Calu3 (cell line): ENCODE measurements around the gene DCAF12. TPM values are rescaled to one million over a fixed set of nuclear protein-coding genes. Genes with fewer than 3 reads are reported as not detected.
"Not testable (repeated sequence)": the region's sequence is repeated elsewhere in the genome, so short reads cannot be mapped to it uniquely, and the experiment has no call there.

ENCODE experiments used
- BruUV-seq: library from RNA; stranded (reverse); fragments of 400-500 nt; replicated peaks from 2 replicates; lab custom pipeline; 2021; lab: Mats Ljungman, UMichigan
- CTCF ChIA-PET: fragments of 300-600 bp; sonication (Branson Sonifier 250); formaldehyde crosslinking; loops from one replicate; lab custom pipeline; 2022; ENCODE audit warnings: antibody characterized with exemption; lab: Charles Lee
- DNase-seq: peaks from one replicate; pipeline ENCODE4 v3.0.0; 2022
- H3K27ac Mint-ChIP-seq: one replicate; pipeline ENCODE4 v1.8.0; 2022; ENCODE audit warnings: mixed read lengths; ENCODE audit not compliant: unreplicated experiment
- H3K27me3 Mint-ChIP-seq: one replicate; pipeline ENCODE4 v1.8.0; 2022; ENCODE audit warnings: mixed read lengths; ENCODE audit not compliant: unreplicated experiment
- H3K36me3 Mint-ChIP-seq: one replicate; pipeline ENCODE4 v1.8.0; 2022; ENCODE audit warnings: mild to moderate bottlenecking, moderate library complexity, mixed read lengths; ENCODE audit not compliant: insufficient read depth, unreplicated experiment
- H3K4me1 Mint-ChIP-seq: one replicate; pipeline ENCODE4 v1.8.0; 2022; ENCODE audit warnings: mild to moderate bottlenecking, low read depth, mixed read lengths; ENCODE audit not compliant: unreplicated experiment
- H3K4me3 Mint-ChIP-seq: one replicate; pipeline ENCODE4 v1.8.0; 2022; ENCODE audit warnings: mild to moderate bottlenecking, low read depth, moderate library complexity, mixed read lengths; ENCODE audit not compliant: unreplicated experiment
- H3K9me3 Mint-ChIP-seq: one replicate; pipeline ENCODE4 v1.8.0; 2022; ENCODE audit warnings: low read depth, mixed read lengths; ENCODE audit not compliant: unreplicated experiment
- intact Hi-C: fragments of 100-400 bp; cut with micrococcal nuclease; formaldehyde crosslinking; loops from one replicate; pipeline ENCODE4 v1.10.0; 2022; ENCODE audit not compliant: unreplicated experiment
- total RNA-seq: library from RNA; stranded (reverse); gene quantifications from 2 replicates; pipeline ENCODE4 v1.2.3, GENCODE V29; 2022
- TF ChIP-seq, protein P1 (sequence below): fragments of 200-600 bp; IDR thresholded peaks from one replicate; pipeline ENCODE4 v1.8.0; 2022; ENCODE audit warnings: antibody characterized with exemption; ENCODE audit not compliant: unreplicated experiment

DCAF12 gene
- total RNA-seq, 1 experiment from 2014 or later = 20.8 TPM

DNA sequence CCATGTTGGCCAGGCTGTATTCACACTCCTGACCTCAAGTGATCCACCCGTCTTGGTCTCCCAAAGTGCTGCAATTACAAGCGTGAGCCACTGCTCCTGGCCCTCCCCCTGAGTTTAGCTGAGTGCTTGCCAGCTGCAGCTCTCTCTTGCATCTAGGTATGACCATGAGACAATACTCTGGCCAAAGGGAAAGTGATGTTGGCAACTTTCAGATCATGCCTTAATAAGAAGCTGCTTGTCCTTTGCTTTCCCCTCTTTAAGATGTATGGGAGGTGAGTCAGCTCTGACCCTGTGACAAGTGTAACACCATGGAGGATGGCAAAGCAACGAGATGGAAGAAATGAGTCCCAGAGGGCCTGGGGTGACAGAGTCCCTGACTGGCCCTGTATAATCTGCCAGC lies 18.7 kb upstream of the DCAF12 start:
- CTCF ChIA-PET = interaction anchor here (0.6 to 1.1 kb wide), 2 partner anchors 10 to 260 kb away, joined by 3 read pairs; no protein-coding TSS in a partner anchor
- Mint-ChIP-seq H3K27ac (no peak overlapping the region), H3K4me1 (peaks cover under 1% of the 10 kb centered on the region), H3K9me3 (no peaks in the 10 kb centered on the region), H3K27me3 (no peaks in the 10 kb centered on the region), H3K36me3 (no peaks in the 10 kb centered on the region), H3K4me3 (no peak overlapping the region)
- intact Hi-C loops = no loop called here
- TF ChIP-seq, protein P1, sequence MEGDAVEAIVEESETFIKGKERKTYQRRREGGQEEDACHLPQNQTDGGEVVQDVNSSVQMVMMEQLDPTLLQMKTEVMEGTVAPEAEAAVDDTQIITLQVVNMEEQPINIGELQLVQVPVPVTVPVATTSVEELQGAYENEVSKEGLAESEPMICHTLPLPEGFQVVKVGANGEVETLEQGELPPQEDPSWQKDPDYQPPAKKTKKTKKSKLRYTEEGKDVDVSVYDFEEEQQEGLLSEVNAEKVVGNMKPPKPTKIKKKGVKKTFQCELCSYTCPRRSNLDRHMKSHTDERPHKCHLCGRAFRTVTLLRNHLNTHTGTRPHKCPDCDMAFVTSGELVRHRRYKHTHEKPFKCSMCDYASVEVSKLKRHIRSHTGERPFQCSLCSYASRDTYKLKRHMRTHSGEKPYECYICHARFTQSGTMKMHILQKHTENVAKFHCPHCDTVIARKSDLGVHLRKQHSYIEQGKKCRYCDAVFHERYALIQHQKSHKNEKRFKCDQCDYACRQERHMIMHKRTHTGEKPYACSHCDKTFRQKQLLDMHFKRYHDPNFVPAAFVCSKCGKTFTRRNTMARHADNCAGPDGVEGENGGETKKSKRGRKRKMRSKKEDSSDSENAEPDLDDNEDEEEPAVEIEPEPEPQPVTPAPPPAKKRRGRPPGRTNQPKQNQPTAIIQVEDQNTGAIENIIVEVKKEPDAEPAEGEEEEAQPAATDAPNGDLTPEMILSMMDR = no peak
- no peak for DNase-seq
- no TSS peak for BruUV-seq

DNA sequence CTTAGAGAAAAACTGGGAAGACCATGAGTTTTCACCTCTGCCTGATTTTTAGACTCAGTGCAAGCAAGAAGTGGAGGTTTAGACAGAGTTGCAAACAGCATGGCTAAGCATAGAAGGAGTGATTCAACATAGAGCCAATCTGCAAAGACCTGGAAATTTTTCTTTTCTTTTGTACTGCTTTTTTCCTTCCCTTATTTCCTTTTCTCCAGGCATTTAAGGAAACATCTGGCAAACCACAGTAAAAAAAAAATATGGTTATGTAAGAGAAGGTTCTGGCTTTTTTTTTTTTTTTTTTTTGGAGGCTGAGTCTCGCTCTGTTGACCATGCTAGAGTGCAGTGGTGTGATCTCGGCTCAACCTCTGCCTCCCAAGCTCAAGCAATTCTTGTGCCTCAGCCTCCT lies 16.6 kb upstream of the DCAF12 start:
- intact Hi-C loops = no loop called here
- BruUV-seq = no TSS peak
- CTCF ChIA-PET = interaction anchor here (0.8 kb wide), 1 partner anchor 28 kb away, joined by 3 read pairs; no protein-coding TSS in a partner anchor
- no peaks in the 10 kb centered on the region for H3K36me3 Mint-ChIP-seq
- TF ChIP-seq, protein P1 = no peak
- DNase-seq = no peak
- no peaks in the 10 kb centered on the region for H3K9me3 Mint-ChIP-seq
- H3K4me3 Mint-ChIP-seq = no peak overlapping the region
- no peaks in the 10 kb centered on the region for H3K27me3 Mint-ChIP-seq
- H3K27ac Mint-ChIP-seq = no peak overlapping the region
- H3K4me1 Mint-ChIP-seq = peaks cover 6% of the 10 kb centered on the region

DNA sequence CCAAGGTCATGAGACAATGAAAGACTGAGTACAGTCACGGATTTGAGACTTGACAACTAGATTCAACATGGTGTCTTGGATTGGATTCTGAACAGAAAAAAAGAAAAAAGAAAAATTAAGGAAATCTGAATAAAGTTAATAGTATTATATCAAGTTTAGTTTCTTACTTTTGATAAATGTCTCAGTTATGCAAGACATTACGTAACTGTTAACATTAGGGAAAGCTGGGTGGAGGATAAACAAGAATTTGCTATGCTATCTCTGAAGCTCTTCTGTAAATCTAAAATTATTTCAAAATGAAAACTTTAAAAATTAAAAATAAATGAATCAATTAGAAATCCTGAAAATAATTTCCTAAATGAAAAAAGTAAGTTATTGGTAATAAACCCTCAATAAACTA lies 14.4 kb upstream of the DCAF12 start:
- H3K9me3 Mint-ChIP-seq = no peaks in the 10 kb centered on the region
- H3K27me3 Mint-ChIP-seq = no peaks in the 10 kb centered on the region
- TF ChIP-seq, protein P1 = no peak
- BruUV-seq = no TSS peak
- CTCF ChIA-PET = no interaction called here
- H3K27ac Mint-ChIP-seq = no peak overlapping the region
- H3K4me1 Mint-ChIP-seq = peaks cover 6% of the 10 kb centered on the region
- DNase-seq = no peak
- intact Hi-C loops = no loop called here
- H3K4me3 Mint-ChIP-seq = no peak overlapping the region
- no peaks in the 10 kb centered on the region for H3K36me3 Mint-ChIP-seq

DNA sequence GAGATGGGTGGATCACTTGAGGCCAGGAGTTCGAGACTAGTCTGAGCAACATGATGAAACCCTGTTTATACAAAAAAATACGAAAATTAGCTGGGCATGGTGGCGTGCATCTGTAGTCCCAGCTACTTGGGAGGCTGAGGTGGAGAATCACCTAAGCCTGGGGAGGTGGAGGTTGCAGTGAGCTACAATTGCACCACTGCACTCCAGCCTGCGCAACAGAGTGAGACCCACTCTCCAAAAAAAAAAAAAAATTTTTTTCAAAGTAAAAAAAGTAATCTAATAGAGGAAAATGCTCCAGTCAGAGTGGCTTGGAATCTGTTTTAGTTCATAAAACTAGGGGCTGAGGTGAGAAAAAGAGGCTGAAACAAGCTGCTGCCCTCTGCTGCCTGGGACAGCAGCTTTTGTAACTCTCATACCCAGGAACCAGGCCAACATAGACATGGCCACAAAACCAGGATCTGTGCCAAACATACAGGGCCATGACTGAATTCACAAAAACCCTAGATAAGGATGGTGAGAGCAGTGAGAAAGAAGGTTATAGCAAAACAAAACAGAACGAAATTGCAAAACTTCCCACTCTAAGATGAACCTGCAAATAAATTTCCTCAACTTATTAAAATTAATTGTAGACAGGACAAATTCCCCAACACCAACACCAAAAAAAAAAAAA lies 13.1 kb upstream of the DCAF12 start:
- intact Hi-C loops = no loop called here
- peaks cover 6% of the 10 kb centered on the region for H3K4me1 Mint-ChIP-seq
- TF ChIP-seq, protein P1 = no peak
- no TSS peak for BruUV-seq
- no peaks in the 10 kb centered on the region for H3K9me3 Mint-ChIP-seq
- no peaks in the 10 kb centered on the region for H3K27me3 Mint-ChIP-seq
- DNase-seq = peak; percentile 28
- CTCF ChIA-PET = interaction anchor here (0.6 to 0.9 kb wide), 5 partner anchors 10 to 1549 kb away, joined by 3 to 9 read pairs (median 3); partner anchors contain the start of gene UBAP1
- H3K36me3 Mint-ChIP-seq = no peaks in the 10 kb centered on the region
- H3K27ac Mint-ChIP-seq = no peak overlapping the region
- H3K4me3 Mint-ChIP-seq = no peak overlapping the region

DNA sequence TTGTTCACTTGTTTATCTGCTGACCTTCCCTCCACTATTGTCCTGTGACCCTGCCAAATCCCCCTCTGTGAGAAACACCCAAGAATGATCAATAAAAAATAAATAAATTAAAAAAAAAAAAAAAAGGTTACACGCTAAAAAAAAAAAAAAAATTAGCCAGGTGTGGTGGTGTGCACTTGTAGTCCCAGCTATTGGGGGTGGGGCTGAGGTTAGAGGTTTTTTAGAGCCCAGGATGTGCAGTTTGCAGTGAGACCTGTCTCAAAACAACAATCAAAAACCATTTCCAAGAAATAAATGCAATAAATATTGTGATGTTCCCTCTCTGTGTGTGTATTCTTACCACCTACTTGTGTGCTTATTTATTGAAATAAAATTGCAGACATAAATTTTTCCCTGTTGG lies 12.1 kb upstream of the DCAF12 start:
- H3K27me3 Mint-ChIP-seq, H3K9me3 Mint-ChIP-seq, H3K4me1 Mint-ChIP-seq, H3K27ac Mint-ChIP-seq, BruUV-seq, H3K36me3 Mint-ChIP-seq, intact Hi-C loops, CTCF ChIA-PET, H3K4me3 Mint-ChIP-seq, DNase-seq: not testable (repeated sequence)
